Activated CD4-positive, alpha-beta T cell treated with anti-CD3 and anti-CD28 coated beads, Interleukin-2, amount 50 U/mL, for 16 hours (primary cell): ENCODE results near the gene SLC9A2.

Source experiments
- DNase-seq: peaks from one replicate; pipeline ENCODE4 v3.0.0-alpha.2; 2020

Gene SLC9A2

GRCh38 chr2:102619414-102620319 is at the start of gene SLC9A2:
Gene SLC9A2, plus strand, starts transcription at chr2:102619553. Its CDS starts 296 bp downstream, at chr2:102619849.
- DNase-seq = no peak

GRCh38 chr2:102575888-102576287 is 43.5 kb upstream of the SLC9A2 start:
- DNase-seq = no peak

GRCh38 chr2:102578376-102578775 is 41.0 kb upstream of the SLC9A2 start:
- no peak for DNase-seq

- no peak for DNase-seq
These were observed 37.4 kb upstream of the SLC9A2 start for GRCh38 chr2:102581911-102582310.

- no peak for DNase-seq
These were observed 36.5 kb upstream of the SLC9A2 start for GRCh38 chr2:102582845-102583244.

GRCh38 chr2:102585847-102586404 is 33.4 kb upstream of the SLC9A2 start:
- DNase-seq = no peak

- DNase-seq = no peak
These were observed 31.0 kb upstream of the SLC9A2 start for GRCh38 chr2:102588213-102588939.

GRCh38 chr2:102589444-102589843 is 29.9 kb upstream of the SLC9A2 start:
- DNase-seq = no peak

- no peak for DNase-seq
These were observed 27.8 kb upstream of the SLC9A2 start for GRCh38 chr2:102591491-102592045.

GRCh38 chr2:102592601-102593000 is 26.8 kb upstream of the SLC9A2 start:
- peak; percentile 31 for DNase-seq

GRCh38 chr2:102593516-102593915 is 25.8 kb upstream of the SLC9A2 start:
- no peak for DNase-seq

GRCh38 chr2:102594445-102595016 is 24.8 kb upstream of the SLC9A2 start:
- DNase-seq = no peak

GRCh38 chr2:102597788-102598187 is 21.6 kb upstream of the SLC9A2 start:
- no peak for DNase-seq

- DNase-seq = no peak
These were observed 19.9 kb upstream of the SLC9A2 start for GRCh38 chr2:102599486-102599885.

GRCh38 chr2:102601730-102602129 is 17.6 kb upstream of the SLC9A2 start:
- no peak for DNase-seq

- no peak for DNase-seq
These were observed 15.4 kb upstream of the SLC9A2 start for GRCh38 chr2:102603904-102604303.

- DNase-seq = no peak
These were observed 14.6 kb upstream of the SLC9A2 start for GRCh38 chr2:102604769-102605168.

- DNase-seq = no peak
These were observed 13.0 kb upstream of the SLC9A2 start for GRCh38 chr2:102606353-102606752.

GRCh38 chr2:102615620-102616436 is 3.5 kb upstream of the SLC9A2 start:
- DNase-seq = peak; percentile 56

- DNase-seq = no peak
These were observed 620 bp upstream of the SLC9A2 start for GRCh38 chr2:102618452-102619413.

- no peak for DNase-seq
These were observed 979 bp downstream of the SLC9A2 start for GRCh38 chr2:102620332-102620731.
